ENCODE results near the gene TSPAN4. TPM values are rescaled to one million over a fixed set of nuclear protein-coding genes. Genes with fewer than 3 reads are reported as not detected.

Gene TSPAN4
- total and polyA plus RNA-seq, 2 of the 13 experiments (the other 11 are each of a cell fraction or from before 2014, with no cell fraction given), result 31.7 to 68.3 TPM

GRCh38 chr11:831118-831864 lies 11.4 kb upstream of the TSPAN4 start:
- H3K27me3 ChIP-seq (ENCODE audit: control insufficient read depth in 1 of 2, insufficient read depth in 2 of 2, low read length in 2 of 2), result no peaks in the 10 kb centered on the region
- peak overlapping the region; percentile 37; the same call in 1 of the 2 replicates for H3K9ac ChIP-seq (ENCODE audit: insufficient read depth, low read depth, low read length)
- H3K4me3 ChIP-seq (replicated peaks in 1 of 3; ENCODE audit: insufficient read depth in 1 of 3, low read depth in 2 of 3, low read length in 3 of 3), result peak overlapping the region; percentile 28 to 81 (median 49); a peak in 3 of 6 replicates
- WGBS (ENCODE audit: low lambda C conversion rate), result 60% methylated on average over 17 of the region's 31 CpGs
- FAIRE-seq, result no peak
- H3K36me3 ChIP-seq (replicated peaks in 1 of 2; ENCODE audit: control insufficient read depth in 1 of 2, insufficient read depth in 2 of 2, low read length in 2 of 2), result peaks cover 0 to under 1% of the 10 kb centered on the region in 2 experiments; a peak in 1 of 5 replicates
- H2AFZ ChIP-seq (ENCODE audit: low read length), result no peak overlapping the region
- in situ Hi-C loops (cut with HindIII; ENCODE audit: extremely low pct_ligation_motif_present, low pct_unique_long_range_greater_than_20kb), result no loop called here
- TF ChIP-seq ARNT2 (CRISPR knock-in tag; IDR thresholded peaks at IDR 0.05; ENCODE audit: low read depth), result peak; percentile 5; the same call in 1 of the 2 replicates
- peak; percentile 9 for TF ChIP-seq ZNF883 (CRISPR knock-in tag; IDR thresholded peaks at IDR 0.05; ENCODE audit: not compliant biosample characterization)
- 0 out of 2 replicates have a peak, but pooled peaks have one; percentile 1 for TF ChIP-seq ZSCAN21 (CRISPR knock-in tag; IDR thresholded peaks at IDR 0.05; ENCODE audit: borderline replicate concordance)
- no peak for TF ChIP-seq ZBTB2 (CRISPR knock-in tag; IDR thresholded peaks at IDR 0.05; ENCODE audit: low read depth)
- ChIA-PET POLR2A (interaction anchor here (1.0 to 16.1 kb wide), 5 partner anchors 10 to 54 kb away, joined by 3 to 264 read pairs (median 18); partner anchors contain the start of genes PNPLA2, POLR2L, RPLP2 and TSPAN4), CTCF (ENCODE audit: low intra/inter-chr PET ratio, low total read pairs) (no interaction called here)
- H3K27ac ChIP-seq (ENCODE audit: extremely low read length, insufficient read depth, low read length), result no peak overlapping the region
- H3K79me2 ChIP-seq (ENCODE audit: insufficient read depth, low read length), result peaks cover 11% of the 10 kb centered on the region
- DNase-seq (ENCODE audit: low spot score), result no peak
- peak overlapping the region; percentile 87 for H3K4me2 ChIP-seq (ENCODE audit: low read depth, low read length)
- no peak for ATAC-seq
- BruUV-seq (replicated peaks), result no TSS peak
- peaks cover 71% of the 10 kb centered on the region for H3K4me1 ChIP-seq (ENCODE audit: insufficient read depth, low read length)
- intact Hi-C loops (cut with micrococcal nuclease; ENCODE audit: unreplicated experiment), result no loop called here
- H3K9me3 ChIP-seq (ENCODE audit: low read length), result no peaks in the 10 kb centered on the region
- H4K20me1 ChIP-seq (ENCODE audit: insufficient read depth, low read length), result peaks cover 7% of the 10 kb centered on the region; the same call in 1 of the 2 replicates
